WERI-Rb-1 (cell line): ENCODE data around the gene INPP4B.
A peak's percentile ranks its signal among the peaks of the same experiment; 100 is the strongest.

Experiments
- DNase-seq: peaks from one replicate; pipeline ENCODE4 v3.0.0-alpha.2; 2020
- H3K27ac ChIP-seq: fragments of 250-450 bp; sonication (Bioruptor Pico); 2 replicates; pipeline ENCODE4 v1.5.1; 2020; ENCODE audit warnings: mild to moderate bottlenecking, moderate library complexity
- H3K27me3 ChIP-seq: fragments of 250-450 bp; sonication (Bioruptor Pico); 2 replicates; pipeline ENCODE4 v1.5.1; 2021; ENCODE audit warnings: mild to moderate bottlenecking, low read depth, moderate library complexity; ENCODE audit not compliant: insufficient read depth, severe bottlenecking
- H3K36me3 ChIP-seq: fragments of 250-450 bp; sonication (Bioruptor Pico); 2 replicates; pipeline ENCODE4 v1.5.1; 2020; ENCODE audit warnings: mild to moderate bottlenecking, moderate library complexity
- H3K4me3 ChIP-seq: 2 replicates; pipeline ENCODE4 v1.5.1; 2011; ENCODE audit warnings: low read depth, mild to moderate bottlenecking, control low read depth, low read length
- H3K9me3 ChIP-seq: fragments of 250-450 bp; sonication (Bioruptor Pico); 2 replicates; pipeline ENCODE4 v1.5.1; 2021; ENCODE audit warnings: mild to moderate bottlenecking, moderate library complexity; ENCODE audit not compliant: severe bottlenecking
- CTCF ChIP-seq: IDR thresholded peaks from 2 replicates; pipeline ENCODE4 v1.5.1; 2011; ENCODE audit warnings: low read depth, mild to moderate bottlenecking, control low read depth, inconsistent platforms, low read length

INPP4B gene

GRCh38 chr4:142881331-142881730, 35.2 kb upstream of the INPP4B start:
- Histone ChIP-seq H3K4me3 (no peak overlapping the region), H3K36me3 (no peaks in the 10 kb centered on the region), H3K9me3 (no peaks in the 10 kb centered on the region), H3K27ac (no peak overlapping the region), H3K27me3 (no peaks in the 10 kb centered on the region)
- DNase-seq: no peak
- no peak for TF ChIP-seq CTCF

DNA sequence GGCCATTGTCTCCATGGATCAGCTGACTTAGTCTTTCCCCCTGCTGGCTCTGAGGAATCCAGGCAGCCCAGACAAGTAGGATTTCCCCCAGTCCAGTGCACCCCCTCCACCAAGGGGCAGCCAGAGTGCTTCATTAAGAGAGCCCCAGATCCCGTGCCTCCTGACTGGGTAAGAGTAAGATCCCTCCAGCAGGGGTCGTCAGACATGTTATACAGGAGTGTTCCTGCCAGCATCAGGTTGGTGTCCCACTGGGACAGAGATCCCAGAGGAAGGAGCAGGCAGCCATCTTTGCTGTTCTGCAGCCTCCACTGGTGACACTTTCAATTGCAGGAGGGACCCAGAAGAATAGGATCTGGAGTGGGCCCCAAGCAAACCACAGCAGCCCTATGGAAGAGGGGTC, 29.0 kb upstream of the INPP4B start:
- Histone ChIP-seq H3K27ac (no peak overlapping the region), H3K27me3 (no peaks in the 10 kb centered on the region), H3K36me3 (no peaks in the 10 kb centered on the region), H3K4me3 (no peak overlapping the region), H3K9me3 (no peaks in the 10 kb centered on the region)
- TF ChIP-seq CTCF: 0 out of 2 replicates have a peak, but pooled peaks have one; percentile 3
- DNase-seq: peak; percentile 42

DNA sequence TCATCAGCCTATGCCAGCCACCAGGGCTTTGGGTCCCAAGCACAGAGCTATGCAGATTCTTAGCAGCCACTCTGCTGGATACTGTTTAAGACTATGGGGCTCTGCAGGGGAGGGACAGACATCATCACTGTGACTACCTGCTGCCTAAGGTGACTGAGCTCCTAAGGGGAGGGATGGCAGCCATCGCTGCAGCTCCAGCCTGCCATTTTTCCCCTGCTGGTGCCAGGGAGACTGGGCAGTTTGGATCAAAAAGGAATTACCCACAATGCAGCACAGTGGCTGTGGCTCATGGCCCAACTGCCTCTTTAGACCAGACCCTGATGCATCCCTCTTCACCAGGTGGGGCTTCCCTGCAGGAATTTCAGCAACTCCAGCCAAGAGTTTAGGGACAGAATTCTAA, 28.6 kb upstream of the INPP4B start:
- TF ChIP-seq CTCF: 0 out of 2 replicates have a peak, but pooled peaks have one; percentile 17
- no peaks in the 10 kb centered on the region for H3K9me3 ChIP-seq
- H3K27ac ChIP-seq: no peak overlapping the region
- H3K36me3 ChIP-seq: no peaks in the 10 kb centered on the region
- H3K4me3 ChIP-seq: no peak overlapping the region
- no peaks in the 10 kb centered on the region for H3K27me3 ChIP-seq
- DNase-seq: no peak

DNA sequence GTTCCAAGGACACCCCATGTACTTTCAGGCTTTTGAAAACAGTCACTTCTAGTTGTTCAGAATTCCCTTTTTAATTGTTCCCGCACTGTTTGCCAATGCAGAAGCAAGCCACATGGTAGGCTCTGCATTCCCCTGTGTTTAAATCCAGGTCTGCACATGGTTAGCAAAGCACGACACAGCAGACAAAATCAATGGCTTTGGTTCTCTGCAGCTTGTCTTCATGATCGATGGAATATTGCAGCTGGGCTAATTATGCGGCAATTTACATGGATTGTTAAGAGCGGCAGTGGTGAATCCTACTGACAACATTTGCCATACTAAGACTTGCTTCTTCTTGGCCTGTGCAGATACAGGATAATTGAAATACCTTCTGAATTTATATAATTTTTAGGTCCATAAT, 20.6 kb upstream of the INPP4B start:
- Histone ChIP-seq H3K9me3 (no peaks in the 10 kb centered on the region), H3K36me3 (no peaks in the 10 kb centered on the region), H3K27ac (no peak overlapping the region), H3K27me3 (no peaks in the 10 kb centered on the region), H3K4me3 (no peak overlapping the region)
- DNase-seq: no peak
- no peak for TF ChIP-seq CTCF

GRCh38 chr4:142861351-142861750, 15.2 kb upstream of the INPP4B start:
- no peaks in the 10 kb centered on the region for H3K27me3 ChIP-seq
- no peak overlapping the region for H3K27ac ChIP-seq
- no peaks in the 10 kb centered on the region for H3K36me3 ChIP-seq
- TF ChIP-seq CTCF: no peak
- H3K4me3 ChIP-seq: no peak overlapping the region
- H3K9me3 ChIP-seq: no peaks in the 10 kb centered on the region
- no peak for DNase-seq

DNA sequence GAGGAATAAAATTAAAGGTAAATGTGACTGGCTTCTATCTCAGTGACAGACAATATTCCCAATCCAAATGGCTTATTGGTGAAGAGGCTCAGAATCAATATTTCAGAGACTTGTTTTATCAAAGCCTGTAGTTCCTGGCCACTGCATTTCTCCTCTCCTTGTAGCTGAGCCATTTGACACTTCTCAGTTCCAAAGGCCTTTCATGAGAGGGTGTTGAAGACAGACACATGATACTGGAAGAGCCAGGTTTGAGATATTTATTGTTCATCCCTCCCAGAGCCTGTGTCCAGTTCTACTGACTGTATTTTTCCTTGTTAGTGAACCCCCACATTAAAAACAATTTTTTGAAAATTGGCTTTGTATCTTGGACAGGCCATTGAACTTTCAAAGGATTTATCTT, 12.9 kb upstream of the INPP4B start:
- H3K36me3 ChIP-seq: no peaks in the 10 kb centered on the region
- TF ChIP-seq CTCF: no peak
- H3K27ac ChIP-seq: no peak overlapping the region
- no peaks in the 10 kb centered on the region for H3K27me3 ChIP-seq
- H3K4me3 ChIP-seq: no peak overlapping the region
- no peaks in the 10 kb centered on the region for H3K9me3 ChIP-seq
- no peak for DNase-seq
